ENCODE data around the gene GRIK1.

GRIK1 gene

GRCh38 chr21:29678626-29679025 is 261.2 kb downstream of the GRIK1 start:
- FAIRE-seq (no peak), DNase-seq (ENCODE audit: insufficient read length, low spot score) (no peak)

GRCh38 chr21:29677326-29677725 is 262.5 kb downstream of the GRIK1 start:
- FAIRE-seq (no peak), DNase-seq (ENCODE audit: insufficient read length, low spot score) (no peak)

- DNase-seq (ENCODE audit: insufficient read length, low spot score): no peak
- no peak for FAIRE-seq
Observed at GRCh38 chr21:29676395-29676794, 263.4 kb downstream of the GRIK1 start.

- DNase-seq (ENCODE audit: insufficient read length, low spot score) (no peak), FAIRE-seq (no peak)
Observed at GRCh38 chr21:29675451-29675850, 264.3 kb downstream of the GRIK1 start.

GRCh38 chr21:29674343-29674742 is 265.5 kb downstream of the GRIK1 start:
- no peak for FAIRE-seq
- no peak for DNase-seq (ENCODE audit: insufficient read length, low spot score)

GRCh38 chr21:29673096-29673610 is 266.6 kb downstream of the GRIK1 start:
- FAIRE-seq: no peak

GRCh38 chr21:29671728-29672127 is 268.1 kb downstream of the GRIK1 start:
- no peak for DNase-seq (ENCODE audit: insufficient read length, low spot score)

More at GRCh38 chr21:29673096-29673610, 266.6 kb downstream of the GRIK1 start:
- DNase-seq (ENCODE audit: insufficient read length, low spot score): no peak

GRCh38 chr21:29670228-29670627 is 269.6 kb downstream of the GRIK1 start:
- no peak for DNase-seq (ENCODE audit: insufficient read length, low spot score)

More at GRCh38 chr21:29671728-29672127, 268.1 kb downstream of the GRIK1 start:
- no peak for FAIRE-seq

GRCh38 chr21:29669416-29669815 is 270.4 kb downstream of the GRIK1 start:
- no peak for FAIRE-seq
- no peak for DNase-seq (ENCODE audit: insufficient read length, low spot score)

More at GRCh38 chr21:29670228-29670627, 269.6 kb downstream of the GRIK1 start:
- FAIRE-seq: no peak

GRCh38 chr21:29667651-29668050 is 272.1 kb downstream of the GRIK1 start:
- no peak for DNase-seq (ENCODE audit: insufficient read length, low spot score)
- no peak for FAIRE-seq

GRCh38 chr21:29664615-29665014 is 275.2 kb downstream of the GRIK1 start:
- no peak for FAIRE-seq
- no peak for DNase-seq (ENCODE audit: insufficient read length, low spot score)

GRCh38 chr21:29661672-29662442 is 277.9 kb downstream of the GRIK1 start:
- DNase-seq (ENCODE audit: insufficient read length, low spot score): no peak
- FAIRE-seq: no peak

GRCh38 chr21:29660047-29660720 is 279.6 kb downstream of the GRIK1 start:
- DNase-seq (ENCODE audit: insufficient read length, low spot score): no peak
- no peak for FAIRE-seq

GRCh38 chr21:29658934-29659203 is 280.9 kb downstream of the GRIK1 start:
- no peak for FAIRE-seq
- DNase-seq (ENCODE audit: insufficient read length, low spot score): no peak

- no peak for DNase-seq (ENCODE audit: insufficient read length, low spot score)
- FAIRE-seq: no peak
Observed at GRCh38 chr21:29658177-29658933, 281.4 kb downstream of the GRIK1 start.

GRCh38 chr21:29657240-29657989 is 282.4 kb downstream of the GRIK1 start:
- DNase-seq (ENCODE audit: insufficient read length, low spot score) (no peak), FAIRE-seq (no peak)

- FAIRE-seq (no peak), DNase-seq (ENCODE audit: insufficient read length, low spot score) (no peak)
Observed at GRCh38 chr21:29656504-29657239, 283.1 kb downstream of the GRIK1 start.

- DNase-seq (ENCODE audit: insufficient read length, low spot score) (no peak), FAIRE-seq (no peak)
Observed at GRCh38 chr21:29655577-29655976, 284.2 kb downstream of the GRIK1 start.

- no peak for FAIRE-seq
- DNase-seq (ENCODE audit: insufficient read length, low spot score): no peak
Observed at GRCh38 chr21:29654855-29655254, 284.9 kb downstream of the GRIK1 start.

- DNase-seq (ENCODE audit: insufficient read length, low spot score): no peak
- no peak for FAIRE-seq
Observed at GRCh38 chr21:29654203-29654602, 285.6 kb downstream of the GRIK1 start.

Measured in GM19239 (cell line).